Suprapubic skin (tissue), 4 donors: Measurements from ENCODE around the gene DNAJA2. TPM values are rescaled to one million over a fixed set of nuclear protein-coding genes. Genes with fewer than 3 reads are reported as not detected.
"Not testable (repeated sequence)": the region's sequence is repeated elsewhere in the genome, so short reads cannot be mapped to it uniquely, and the experiment has no call there.

ENCODE experiments used
- DNase-seq, 2 donors: peaks; one replicate each; pipeline ENCODE4 v3.0.0-alpha.2; 2019; ENCODE audit warnings: low spot score in 2 of 2
- H3K27ac ChIP-seq: fragments of 200-600 bp; sonication (generic); one replicate; pipeline ENCODE4 v1.5.1; 2019
- H3K27me3 ChIP-seq: fragments of 200-600 bp; sonication (generic); one replicate; pipeline ENCODE4 v1.5.1; 2019
- H3K36me3 ChIP-seq: fragments of 200-600 bp; sonication (generic); one replicate; pipeline ENCODE4 v1.5.1; 2019
- H3K4me1 ChIP-seq: fragments of 200-600 bp; sonication (generic); one replicate; pipeline ENCODE4 v1.5.1; 2019
- H3K4me3 ChIP-seq: fragments of 200-600 bp; sonication (generic); one replicate; pipeline ENCODE4 v1.5.1; 2019; ENCODE audit warnings: mild to moderate bottlenecking
- H3K9me3 ChIP-seq: fragments of 200-600 bp; sonication (generic); one replicate; pipeline ENCODE4 v1.5.1; 2019
- EP300 ChIP-seq: sonication (generic); formaldehyde crosslinking; IDR thresholded peaks from one replicate; pipeline ENCODE4 v1.6.1; 2017; ENCODE audit warnings: antibody characterized with exemption
- POLR2A ChIP-seq, 2 donors: fragments of 450-650 bp; IDR thresholded peaks; one replicate each; pipeline ENCODE4 v1.6.1; 2017; ENCODE audit warnings: antibody characterized with exemption in 2 of 2, mild to moderate bottlenecking in 2 of 2, moderate library complexity in 2 of 2
- POLR2AphosphoS5 ChIP-seq, 3 donors: sonication (generic); formaldehyde crosslinking; IDR thresholded peaks; one replicate each; pipeline ENCODE4 v1.6.1; 2017; ENCODE audit warnings: antibody characterized with exemption in 3 of 3
- WGBS: methylation state at CpG from one replicate; pipeline ENCODE4 v1.1.5; 2018; 5-methylcytosine and 5-hydroxymethylcytosine counted together
- total RNA-seq, 4 donors: library from RNA; depleted of rRNA; stranded (reverse); fragments of >200 nt; gene quantifications; one replicate each; pipeline ENCODE4 v1.1.0, GENCODE V29; 2016
- TF ChIP-seq, protein P1 (sequence below), 2 donors: fragments of 200-600 bp in 1 of 2; fragments of 450-650 bp in 1 of 2; sonication (generic) in 1 of 2; IDR thresholded peaks; one replicate each; pipeline ENCODE4 v1.5.1; 2016 to 2019; ENCODE audit warnings: antibody characterized with exemption in 2 of 2, mild to moderate bottlenecking in 1 of 2, moderate library complexity in 1 of 2

DNAJA2 gene
- total RNA-seq, 4 donors from 2014 or later, result 34.0 to 53.3 (median 47.0) TPM

DNA sequence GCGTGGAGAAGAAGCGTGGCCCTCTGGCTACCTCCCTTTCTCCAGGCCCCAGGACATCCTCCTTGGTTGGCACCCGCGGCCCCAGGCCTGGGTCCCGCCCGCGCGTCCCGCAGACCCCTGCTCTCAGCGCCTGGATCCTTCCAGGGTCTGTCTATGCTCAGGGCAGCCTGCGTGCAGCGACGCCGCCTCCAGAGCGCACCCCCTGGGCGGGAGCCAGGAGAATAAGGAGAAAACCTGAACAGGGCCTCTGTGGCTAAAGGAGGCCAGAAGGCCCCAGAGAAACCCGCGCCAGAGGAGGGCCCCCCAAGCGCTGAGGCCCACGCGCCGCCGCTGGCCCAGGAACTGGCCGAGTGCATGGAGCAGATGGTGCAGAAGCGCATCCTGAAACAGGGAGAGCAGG lies 40.4 kb upstream of the DNAJA2 start:
- Histone ChIP-seq H3K36me3 (no peaks in the 10 kb centered on the region), H3K27ac (no peak overlapping the region), H3K4me3 (no peak overlapping the region), H3K9me3 (no peaks in the 10 kb centered on the region), H3K4me1 (no peaks in the 10 kb centered on the region), H3K27me3 (no peaks in the 10 kb centered on the region)
- WGBS, result 79% methylated on average over 17 of the region's 25 CpGs
- TF ChIP-seq, protein P1, sequence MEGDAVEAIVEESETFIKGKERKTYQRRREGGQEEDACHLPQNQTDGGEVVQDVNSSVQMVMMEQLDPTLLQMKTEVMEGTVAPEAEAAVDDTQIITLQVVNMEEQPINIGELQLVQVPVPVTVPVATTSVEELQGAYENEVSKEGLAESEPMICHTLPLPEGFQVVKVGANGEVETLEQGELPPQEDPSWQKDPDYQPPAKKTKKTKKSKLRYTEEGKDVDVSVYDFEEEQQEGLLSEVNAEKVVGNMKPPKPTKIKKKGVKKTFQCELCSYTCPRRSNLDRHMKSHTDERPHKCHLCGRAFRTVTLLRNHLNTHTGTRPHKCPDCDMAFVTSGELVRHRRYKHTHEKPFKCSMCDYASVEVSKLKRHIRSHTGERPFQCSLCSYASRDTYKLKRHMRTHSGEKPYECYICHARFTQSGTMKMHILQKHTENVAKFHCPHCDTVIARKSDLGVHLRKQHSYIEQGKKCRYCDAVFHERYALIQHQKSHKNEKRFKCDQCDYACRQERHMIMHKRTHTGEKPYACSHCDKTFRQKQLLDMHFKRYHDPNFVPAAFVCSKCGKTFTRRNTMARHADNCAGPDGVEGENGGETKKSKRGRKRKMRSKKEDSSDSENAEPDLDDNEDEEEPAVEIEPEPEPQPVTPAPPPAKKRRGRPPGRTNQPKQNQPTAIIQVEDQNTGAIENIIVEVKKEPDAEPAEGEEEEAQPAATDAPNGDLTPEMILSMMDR (IDR thresholded peaks at IDR 0.05), result no peak
- TF ChIP-seq POLR2A (IDR thresholded peaks at IDR 0.05) (no peak), EP300 (no peak), POLR2AphosphoS5 (IDR thresholded peaks at IDR 0.05) (no peak)
- DNase-seq, result no peak

DNA sequence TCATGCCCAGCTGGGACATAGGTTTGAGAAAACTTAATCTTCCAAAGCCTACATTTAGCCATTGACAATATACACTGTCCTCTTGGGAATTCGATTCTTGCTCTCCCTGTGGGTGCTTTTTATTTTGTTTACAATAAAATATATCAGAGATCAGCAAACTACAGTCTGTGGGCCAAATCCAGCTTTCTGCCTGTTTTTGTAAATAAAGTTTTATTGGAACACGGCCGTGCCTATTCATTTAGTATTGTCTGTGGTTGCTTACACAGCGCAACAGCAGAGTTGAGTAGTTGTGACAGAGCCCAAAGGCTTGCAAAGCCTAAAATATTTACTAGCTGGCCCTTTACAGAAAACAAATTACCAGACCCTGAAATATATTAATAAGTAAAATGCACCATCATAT lies 39.7 kb upstream of the DNAJA2 start:
- Histone ChIP-seq H3K36me3 (no peaks in the 10 kb centered on the region), H3K27ac (no peak overlapping the region), H3K4me3 (no peak overlapping the region), H3K27me3 (no peaks in the 10 kb centered on the region), H3K9me3 (no peaks in the 10 kb centered on the region), H3K4me1 (no peaks in the 10 kb centered on the region)
- WGBS, result 97% methylated on average over 4 of the region's 4 CpGs
- TF ChIP-seq EP300 (no peak), POLR2A (IDR thresholded peaks at IDR 0.05) (no peak), POLR2AphosphoS5 (IDR thresholded peaks at IDR 0.05) (no peak)
- TF ChIP-seq, protein P1 (IDR thresholded peaks at IDR 0.05), result no peak
- DNase-seq, result no peak

DNA sequence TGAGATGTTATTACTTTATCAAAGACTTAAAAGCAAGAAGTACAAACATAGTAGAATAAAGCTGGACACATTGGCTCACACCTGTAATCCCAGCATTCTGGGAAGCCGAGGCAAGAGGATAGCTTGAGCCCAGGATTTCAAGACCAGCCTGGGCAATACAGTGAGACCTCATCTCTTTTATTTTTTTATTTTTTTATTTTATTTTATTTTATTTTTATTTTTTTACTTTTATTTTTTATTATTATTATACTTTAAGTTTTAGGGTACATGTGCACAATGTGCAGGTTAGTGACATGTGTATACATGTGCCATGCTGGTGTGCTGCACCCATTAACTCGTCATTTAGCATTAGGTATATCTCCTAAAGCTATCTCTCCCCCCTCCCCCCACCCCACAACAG lies 37.3 kb upstream of the DNAJA2 start:
- H3K27me3 ChIP-seq, H3K36me3 ChIP-seq, H3K9me3 ChIP-seq, H3K4me1 ChIP-seq, DNase-seq, H3K27ac ChIP-seq, H3K4me3 ChIP-seq: not testable (repeated sequence)
- WGBS, result 87% methylated on average over 2 of the region's 2 CpGs

DNA sequence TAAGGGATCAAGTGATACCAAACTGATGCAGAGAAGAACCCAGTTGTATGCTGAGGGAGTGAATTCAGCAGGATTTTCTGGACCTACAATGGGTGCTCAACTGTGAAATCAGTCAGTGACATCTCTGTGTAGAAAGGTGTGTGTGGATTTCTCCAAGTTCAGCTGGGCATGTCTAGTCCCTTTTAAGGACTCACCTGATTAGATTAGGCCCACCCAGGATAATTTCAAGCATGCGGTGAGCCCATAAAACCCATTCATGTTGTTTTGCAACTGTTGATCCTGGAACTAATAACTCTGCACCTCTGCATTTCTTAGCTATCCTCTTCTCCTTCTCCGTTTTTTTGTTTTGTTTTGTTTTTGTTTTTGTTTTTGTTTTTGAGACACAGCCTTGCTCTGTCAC lies 35.1 kb upstream of the DNAJA2 start:
- WGBS, result 89% methylated on average over 2 of the region's 2 CpGs
- H3K4me1 ChIP-seq, result no peaks in the 10 kb centered on the region
- DNase-seq, result no peak
- TF ChIP-seq EP300 (no peak), POLR2A (IDR thresholded peaks at IDR 0.05) (no peak), POLR2AphosphoS5 (IDR thresholded peaks at IDR 0.05) (no peak)
- TF ChIP-seq, protein P1 (IDR thresholded peaks at IDR 0.05), result no peak
- no peak overlapping the region for H3K27ac ChIP-seq
- H3K36me3 ChIP-seq, result no peaks in the 10 kb centered on the region
- no peak overlapping the region for H3K4me3 ChIP-seq
- H3K27me3 ChIP-seq, result no peaks in the 10 kb centered on the region
- H3K9me3 ChIP-seq, result no peaks in the 10 kb centered on the region

DNA sequence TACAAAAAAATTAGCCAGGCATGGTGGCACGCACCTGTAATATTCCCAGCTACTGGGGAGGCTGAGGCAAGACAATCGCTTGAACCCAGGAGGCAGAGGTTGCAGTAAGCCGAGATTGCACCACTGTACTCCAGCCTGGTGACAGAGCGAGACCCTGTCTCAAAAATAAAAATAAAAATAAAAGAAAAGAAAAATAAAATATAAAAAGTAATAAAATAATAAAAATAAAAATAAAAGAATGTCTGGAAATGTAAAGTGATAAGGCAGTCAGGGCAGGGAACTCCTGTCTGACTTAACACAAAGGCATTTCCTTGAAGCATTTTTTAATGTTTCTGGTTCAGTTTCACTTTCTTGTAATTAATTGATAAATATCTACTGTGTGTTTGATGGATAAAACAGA lies 34.7 kb upstream of the DNAJA2 start:
- H3K9me3 ChIP-seq, result no peaks in the 10 kb centered on the region
- H3K36me3 ChIP-seq, result no peaks in the 10 kb centered on the region
- no peak overlapping the region for H3K4me3 ChIP-seq
- TF ChIP-seq POLR2A (IDR thresholded peaks at IDR 0.05) (no peak), EP300 (no peak), POLR2AphosphoS5 (IDR thresholded peaks at IDR 0.05) (no peak)
- TF ChIP-seq, protein P1 (IDR thresholded peaks at IDR 0.05), result no peak
- H3K27ac ChIP-seq, result no peak overlapping the region
- WGBS, result 92% methylated on average over 4 of the region's 4 CpGs
- no peak for DNase-seq
- H3K4me1 ChIP-seq, result no peaks in the 10 kb centered on the region
- H3K27me3 ChIP-seq, result no peaks in the 10 kb centered on the region

DNA sequence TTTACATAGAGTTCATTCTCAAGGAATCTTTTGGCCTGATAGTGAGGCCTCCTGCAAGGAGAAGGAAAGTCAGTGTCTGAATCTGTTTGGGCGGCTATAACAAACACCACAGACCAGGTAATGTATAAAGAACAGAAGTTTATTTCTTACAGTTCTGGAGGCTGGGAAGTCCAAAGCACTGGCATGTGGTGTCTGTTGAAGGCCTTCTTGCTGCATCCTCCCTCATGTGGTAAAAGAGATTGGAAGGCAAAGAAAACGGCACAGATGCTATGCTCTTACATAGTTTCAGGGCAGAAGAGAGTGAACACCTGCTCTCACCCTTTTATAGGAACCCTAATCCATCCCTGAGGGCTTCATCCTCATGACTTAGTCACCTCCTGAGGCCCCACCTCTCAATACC lies 31.2 kb upstream of the DNAJA2 start:
- Histone ChIP-seq H3K27me3 (no peaks in the 10 kb centered on the region), H3K4me1 (no peaks in the 10 kb centered on the region), H3K9me3 (no peaks in the 10 kb centered on the region), H3K4me3 (no peak overlapping the region), H3K27ac (no peak overlapping the region), H3K36me3 (no peaks in the 10 kb centered on the region)
- no peak for DNase-seq
- 81% methylated on average over 2 of the region's 2 CpGs for WGBS
- TF ChIP-seq POLR2A (IDR thresholded peaks at IDR 0.05) (no peak), POLR2AphosphoS5 (IDR thresholded peaks at IDR 0.05) (no peak), EP300 (no peak)
- TF ChIP-seq, protein P1 (IDR thresholded peaks at IDR 0.05), result no peak

DNA sequence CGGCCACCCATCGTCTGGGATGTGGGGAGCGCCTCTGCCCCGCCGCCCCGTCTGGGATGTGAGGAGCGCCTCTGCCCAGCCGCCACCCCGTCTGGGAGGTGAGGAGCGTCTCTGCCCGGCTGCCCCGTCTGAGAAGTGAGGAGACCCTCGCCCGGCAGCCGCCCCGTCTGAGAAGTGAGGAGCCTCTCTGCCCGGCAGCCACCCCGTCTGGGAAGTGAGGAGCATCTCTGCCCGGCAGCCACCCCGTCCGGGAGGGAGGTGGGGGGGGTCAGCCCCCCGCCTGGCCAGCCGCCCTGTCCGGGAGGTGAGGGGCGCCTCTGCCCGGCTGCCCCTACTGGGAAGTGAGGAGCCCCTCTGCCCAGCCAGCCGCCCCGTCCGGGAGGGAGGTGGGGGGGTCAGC lies 26.6 kb upstream of the DNAJA2 start:
- not testable (repeated sequence) for H3K27ac ChIP-seq, H3K4me1 ChIP-seq, H3K27me3 ChIP-seq, DNase-seq, H3K9me3 ChIP-seq, H3K36me3 ChIP-seq, H3K4me3 ChIP-seq
- WGBS, result 100% methylated on average over 4 of the region's 29 CpGs
